ENCODE measurements around the gene SHLD1.

Gene SHLD1

DNA sequence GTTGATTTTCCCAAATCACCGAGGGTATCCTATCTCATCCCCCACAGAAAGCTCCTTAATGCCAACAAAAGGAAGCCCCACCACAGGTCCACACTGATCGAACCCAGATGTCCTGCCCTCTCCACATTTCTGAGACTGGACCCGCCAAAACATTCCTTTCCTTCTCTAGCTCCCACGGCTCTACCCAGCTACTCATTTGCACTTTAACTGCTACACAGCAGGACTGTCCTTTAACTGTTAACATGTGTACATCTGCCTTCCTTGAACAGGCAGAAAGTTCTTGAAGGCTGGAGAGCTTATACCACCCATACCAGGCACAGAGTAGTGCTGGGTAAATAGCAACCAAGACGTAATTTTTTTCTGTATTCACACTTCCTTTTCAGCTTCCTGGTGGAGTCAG is 131.5 kb downstream of the SHLD1 start:
- Mint-ChIP-seq H3K36me3 (no peaks in the 10 kb centered on the region), H3K4me1 (peaks cover 4 to 5% of the 10 kb centered on the region in 2 donors), H3K9me3 (peaks cover 0 to under 1% of the 10 kb centered on the region in 2 donors), H3K4me3 (no peak overlapping the region), H3K27ac (no peak overlapping the region), H3K27me3 (peaks cover 17 to 24% of the 10 kb centered on the region in 2 donors)
- no peak for DNase-seq
- no peak for ATAC-seq (replicated peaks)

DNA sequence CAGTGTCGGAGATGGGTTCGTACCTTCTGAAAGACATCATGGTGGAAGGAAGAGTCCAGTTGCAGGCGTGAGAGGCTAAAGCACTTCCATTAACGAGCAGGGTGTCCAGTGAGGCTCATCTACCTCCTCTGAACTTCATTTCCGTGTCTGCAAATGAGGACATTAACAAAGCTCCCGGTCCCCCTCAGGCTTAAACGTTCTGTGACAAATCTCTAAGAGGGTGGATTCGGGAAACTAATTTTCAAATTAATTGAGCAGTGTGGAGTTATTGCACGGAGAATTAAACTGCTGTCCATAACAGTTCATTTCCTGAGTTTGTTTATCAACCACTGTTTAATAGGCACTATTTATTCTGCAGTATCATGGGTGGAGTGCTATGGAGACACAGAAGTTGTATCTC is 132.0 kb downstream of the SHLD1 start:
- DNase-seq (no peak), ATAC-seq (replicated peaks) (no peak)
- H3K4me1 Mint-ChIP-seq, result peaks cover 4 to 5% of the 10 kb centered on the region in 2 donors
- no peaks in the 10 kb centered on the region for H3K36me3 Mint-ChIP-seq
- H3K27me3 Mint-ChIP-seq, result peaks cover 17 to 24% of the 10 kb centered on the region in 2 donors
- no peak overlapping the region for H3K27ac Mint-ChIP-seq
- no peaks in the 10 kb centered on the region for H3K9me3 Mint-ChIP-seq
- no peak overlapping the region for H3K4me3 Mint-ChIP-seq

GRCh38 chr20:5884465-5885335 is 134.5 kb downstream of the SHLD1 start:
- ATAC-seq (replicated peaks) (no peak), DNase-seq (no peak)
- peaks cover 4 to 5% of the 10 kb centered on the region in 2 donors for H3K4me1 Mint-ChIP-seq
- H3K36me3 Mint-ChIP-seq, result no peaks in the 10 kb centered on the region
- H3K4me3 Mint-ChIP-seq, result no peak overlapping the region
- H3K9me3 Mint-ChIP-seq, result no peaks in the 10 kb centered on the region
- no peak overlapping the region for H3K27ac Mint-ChIP-seq
- H3K27me3 Mint-ChIP-seq, result peaks cover 17% of the 10 kb centered on the region in 2 donors

DNA sequence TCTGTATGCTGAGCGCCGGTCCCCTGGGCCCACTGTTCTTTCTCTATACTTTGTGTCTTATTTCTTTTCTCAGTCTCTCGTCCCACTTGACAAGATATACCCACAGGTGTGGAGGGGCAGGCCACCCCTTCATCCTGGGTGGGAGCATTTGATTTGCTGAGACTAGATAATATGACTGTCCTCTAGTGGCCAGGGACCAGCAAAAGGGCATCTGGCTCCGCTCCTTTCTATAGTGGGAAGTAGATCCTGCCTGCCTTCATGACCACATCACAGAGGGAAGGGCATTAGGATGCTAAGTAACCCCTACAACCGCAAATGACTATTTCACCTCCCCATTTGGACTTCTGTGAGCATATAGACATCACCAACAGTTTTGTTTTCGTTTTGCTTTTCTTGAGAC is 135.7 kb downstream of the SHLD1 start:
- Mint-ChIP-seq H3K4me3 (no peak overlapping the region), H3K27ac (no peak overlapping the region), H3K36me3 (no peaks in the 10 kb centered on the region), H3K9me3 (no peaks in the 10 kb centered on the region), H3K4me1 (peaks cover 4 to 5% of the 10 kb centered on the region in 2 donors), H3K27me3 (peaks cover 12 to 17% of the 10 kb centered on the region in 2 donors)
- no peak for DNase-seq
- no peak for ATAC-seq (replicated peaks)

GRCh38 chr20:5886788-5887187 is 136.6 kb downstream of the SHLD1 start:
- DNase-seq, result no peak

GRCh38 chr20:5887386-5887785 is 137.2 kb downstream of the SHLD1 start:
- Mint-ChIP-seq H3K4me3 (no peak overlapping the region), H3K36me3 (no peaks in the 10 kb centered on the region), H3K27me3 (peaks cover 0 to 7% of the 10 kb centered on the region in 2 donors), H3K9me3 (no peaks in the 10 kb centered on the region), H3K4me1 (no peaks in the 10 kb centered on the region), H3K27ac (no peak overlapping the region)
- ATAC-seq (replicated peaks) (no peak), DNase-seq (no peak)

More at GRCh38 chr20:5886788-5887187, 136.6 kb downstream of the SHLD1 start:
- H3K9me3 Mint-ChIP-seq, result no peaks in the 10 kb centered on the region
- H3K27me3 Mint-ChIP-seq, result peaks cover 3 to 11% of the 10 kb centered on the region in 2 donors
- ATAC-seq (replicated peaks), result no peak
- H3K4me1 Mint-ChIP-seq, result peaks cover 2 to 4% of the 10 kb centered on the region in 2 donors
- no peak overlapping the region for H3K4me3 Mint-ChIP-seq
- no peaks in the 10 kb centered on the region for H3K36me3 Mint-ChIP-seq
- H3K27ac Mint-ChIP-seq, result no peak overlapping the region

- no peak for DNase-seq
- H3K4me1 Mint-ChIP-seq, result no peaks in the 10 kb centered on the region
Observed at GRCh38 chr20:5888041-5888440, 137.8 kb downstream of the SHLD1 start.

DNA sequence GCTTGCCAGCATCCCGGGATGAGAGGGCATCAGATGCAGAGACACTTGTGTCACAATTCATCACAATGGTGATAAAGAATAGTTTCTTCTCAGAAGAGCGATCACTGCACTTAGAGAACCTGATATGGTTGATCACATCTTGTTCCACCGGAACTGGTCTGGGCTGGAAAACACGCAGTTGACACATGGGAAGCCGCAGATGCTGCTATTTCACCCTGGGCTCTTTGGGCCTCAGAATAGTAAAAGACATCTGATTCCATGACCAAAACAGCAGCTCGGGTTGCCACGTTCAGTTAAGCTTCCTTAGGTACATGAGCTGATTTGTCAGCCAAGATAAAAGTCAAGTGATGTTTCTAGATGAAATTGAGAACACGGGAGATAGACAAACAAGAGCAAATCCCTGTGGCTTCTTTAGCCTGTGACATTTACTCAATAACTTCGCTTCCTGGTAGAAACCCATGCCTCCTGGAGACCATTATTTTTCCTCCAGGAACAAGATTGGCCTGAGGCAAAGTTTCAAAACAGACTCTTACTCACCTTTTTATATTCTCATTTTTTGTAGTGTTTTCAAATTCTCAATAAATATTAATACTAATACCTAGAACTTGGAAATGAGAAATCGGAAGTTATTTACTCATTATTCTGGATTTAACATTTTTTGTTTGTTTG is 140.7 kb downstream of the SHLD1 start:
- Mint-ChIP-seq H3K4me3 (no peak overlapping the region), H3K27ac (no peak overlapping the region), H3K36me3 (no peaks in the 10 kb centered on the region), H3K27me3 (peaks cover 9 to 15% of the 10 kb centered on the region in 2 donors), H3K4me1 (no peaks in the 10 kb centered on the region), H3K9me3 (no peaks in the 10 kb centered on the region)
- DNase-seq (no peak), ATAC-seq (replicated peaks) (no peak)

More at GRCh38 chr20:5888041-5888440, 137.8 kb downstream of the SHLD1 start:
- H3K4me3 Mint-ChIP-seq, result no peak overlapping the region
- no peak overlapping the region for H3K27ac Mint-ChIP-seq
- H3K9me3 Mint-ChIP-seq, result no peaks in the 10 kb centered on the region
- ATAC-seq (replicated peaks), result no peak
- peaks cover 0 to 7% of the 10 kb centered on the region in 2 donors for H3K27me3 Mint-ChIP-seq
- no peaks in the 10 kb centered on the region for H3K36me3 Mint-ChIP-seq

GRCh38 chr20:5893052-5893451 is 142.9 kb downstream of the SHLD1 start:
- no peak overlapping the region for H3K27ac Mint-ChIP-seq
- no peaks in the 10 kb centered on the region for H3K36me3 Mint-ChIP-seq
- H3K4me3 Mint-ChIP-seq, result no peak overlapping the region
- DNase-seq (no peak), ATAC-seq (replicated peaks) (no peak)
- H3K9me3 Mint-ChIP-seq, result no peaks in the 10 kb centered on the region
- peaks cover 27 to 31% of the 10 kb centered on the region in 2 donors for H3K27me3 Mint-ChIP-seq
- H3K4me1 Mint-ChIP-seq, result no peaks in the 10 kb centered on the region

- H3K4me1 Mint-ChIP-seq, result no peaks in the 10 kb centered on the region
- DNase-seq (no peak), ATAC-seq (replicated peaks) (no peak)
- H3K9me3 Mint-ChIP-seq, result no peaks in the 10 kb centered on the region
- peaks cover 27 to 31% of the 10 kb centered on the region in 2 donors for H3K27me3 Mint-ChIP-seq
- no peak overlapping the region for H3K4me3 Mint-ChIP-seq
- no peaks in the 10 kb centered on the region for H3K36me3 Mint-ChIP-seq
- no peak overlapping the region for H3K27ac Mint-ChIP-seq
Observed at GRCh38 chr20:5893621-5894020, 143.4 kb downstream of the SHLD1 start.

DNA sequence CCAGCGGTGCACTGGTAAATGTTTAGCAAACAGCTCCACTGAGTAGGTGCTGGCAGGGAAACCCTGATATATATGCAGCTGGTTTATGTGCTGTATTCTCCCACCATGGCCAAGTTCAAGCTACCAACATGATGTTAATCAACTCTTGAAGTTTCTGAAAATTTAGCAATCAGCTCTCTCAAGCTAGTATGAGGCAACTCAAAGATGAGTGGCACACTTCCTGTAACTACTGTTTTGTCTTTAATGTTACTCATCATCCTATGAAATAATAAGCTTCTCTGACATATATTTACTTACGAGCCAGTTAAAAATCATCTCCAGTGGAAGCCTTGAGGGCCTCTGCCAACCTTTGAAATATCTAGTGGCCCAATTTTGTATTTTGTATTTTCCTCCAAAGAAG is 145.4 kb downstream of the SHLD1 start:
- no peak for DNase-seq
- Mint-ChIP-seq H3K27ac (no peak overlapping the region), H3K4me3 (no peak overlapping the region), H3K27me3 (peaks cover 27 to 31% of the 10 kb centered on the region in 2 donors), H3K36me3 (peaks cover 0 to 1% of the 10 kb centered on the region in 2 donors), H3K4me1 (no peaks in the 10 kb centered on the region), H3K9me3 (peaks cover 0 to 4% of the 10 kb centered on the region in 2 donors)
- ATAC-seq (replicated peaks), result no peak

DNA sequence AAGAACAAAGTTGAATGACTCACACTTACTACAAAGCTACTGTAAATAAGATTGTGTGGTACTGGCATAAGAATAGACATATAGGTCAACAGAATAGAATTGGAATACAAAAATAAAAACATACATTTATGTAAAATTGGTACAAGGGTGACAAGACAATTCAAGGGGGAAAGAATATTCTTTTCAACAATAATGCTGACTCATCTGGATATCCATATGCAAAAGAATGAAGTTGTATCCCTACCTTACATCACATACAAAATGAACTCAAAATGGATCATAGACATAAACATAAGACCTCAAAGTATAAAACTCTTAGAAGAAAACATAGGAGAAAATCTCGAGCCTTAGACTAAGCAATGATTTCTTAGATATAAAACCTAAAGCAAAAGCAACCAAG is 149.2 kb downstream of the SHLD1 start:
- DNase-seq (no peak), ATAC-seq (replicated peaks) (no peak)
- peaks cover 0 to 4% of the 10 kb centered on the region in 2 donors for H3K9me3 Mint-ChIP-seq
- no peak overlapping the region for H3K27ac Mint-ChIP-seq
- no peaks in the 10 kb centered on the region for H3K4me1 Mint-ChIP-seq
- peaks cover 33 to 35% of the 10 kb centered on the region in 2 donors for H3K27me3 Mint-ChIP-seq
- H3K36me3 Mint-ChIP-seq, result peaks cover 0 to 1% of the 10 kb centered on the region in 2 donors
- no peak overlapping the region for H3K4me3 Mint-ChIP-seq

- no peak overlapping the region for H3K4me3 Mint-ChIP-seq
- no peak for DNase-seq
- ATAC-seq (replicated peaks), result no peak
Observed at GRCh38 chr20:5900908-5901307, 150.7 kb downstream of the SHLD1 start.

GRCh38 chr20:5908981-5909380 is 158.8 kb downstream of the SHLD1 start:
- Mint-ChIP-seq H3K4me3 (no peak overlapping the region), H3K4me1 (peaks cover 5 to 18% of the 10 kb centered on the region in 2 donors), H3K9me3 (no peaks in the 10 kb centered on the region), H3K27ac (no peak overlapping the region), H3K36me3 (peaks cover 0 to 3% of the 10 kb centered on the region in 2 donors), H3K27me3 (peaks cover 63 to 68% of the 10 kb centered on the region in 2 donors)
- DNase-seq (no peak), ATAC-seq (replicated peaks) (no peak)

More at GRCh38 chr20:5900908-5901307, 150.7 kb downstream of the SHLD1 start:
- H3K27ac Mint-ChIP-seq, result no peak overlapping the region
- H3K9me3 Mint-ChIP-seq, result peaks cover 0 to 4% of the 10 kb centered on the region in 2 donors
- no peaks in the 10 kb centered on the region for H3K4me1 Mint-ChIP-seq
- H3K27me3 Mint-ChIP-seq, result peaks cover 30 to 33% of the 10 kb centered on the region in 2 donors
- peaks cover 0 to 1% of the 10 kb centered on the region in 2 donors for H3K36me3 Mint-ChIP-seq

Measured in stimulated activated naive B cell treated with anti-CD40 and anti-IgM and Interleukin-4, amounts not matched to agents 10 μg/mL and 1 μg/mL and 100 μg/mL, for 72 hours (primary cell).